SK-N-SH (cell line): Measurements from ENCODE around the gene DGKI. TPM values are rescaled to one million over a fixed set of nuclear protein-coding genes. Genes with fewer than 3 reads are reported as not detected.
A peak's percentile ranks its signal among the peaks of the same experiment; 100 is the strongest.

Source experiments
- CTCF ChIA-PET: fragments of 300-600, 350-600 bp; formaldehyde crosslinking; extraction: SDS; loops from one replicate; lab custom pipeline; 2021; lab: Yijun Ruan, JAX
- POLR2A ChIA-PET: fragments of 350-600 bp; sonication (Branson Sonifier 250); formaldehyde crosslinking; extraction: SDS; loops from one replicate; lab custom pipeline; 2020; ENCODE audit warnings: antibody characterized with exemption, inconsistent platforms; lab: Yijun Ruan, JAX
- DNase-seq: peaks from one replicate; pipeline ENCODE4 v3.0.0; 2012
- H2AFZ ChIP-seq: fragments of 200-600 bp; sonication (generic); 2 replicates; pipeline ENCODE4 v1.8.1; 2016; ENCODE audit warnings: antibody characterized with exemption, mild to moderate bottlenecking, low read depth
- H3F3A ChIP-seq: fragments of 200-600 bp; sonication (generic); replicated peaks from 2 replicates; pipeline ENCODE3; 2016; ENCODE audit warnings: antibody characterized with exemption, mild to moderate bottlenecking; ENCODE audit not compliant: insufficient read depth
- H3K27ac ChIP-seq, 2 experiments: fragments of 200-500 bp in 1 of 2; fragments of 200-600 bp in 1 of 2; sonication (Bioruptor generic) in 1 of 2; sonication (generic), shearing (Covaris generic) in 1 of 2; 2 replicates each; pipeline versions ENCODE4 v1.5.1 to v1.6.1; 2014 to 2016; ENCODE audit warnings: low read depth in 2 of 2, inconsistent platforms in 1 of 2, low read length in 1 of 2, mild to moderate bottlenecking in 1 of 2, mixed read lengths in 1 of 2
- H3K27me3 ChIP-seq: fragments of 200-600 bp; sonication (generic), shearing (Covaris generic); 2 replicates; pipeline ENCODE4 v1.6.1; 2016; ENCODE audit warnings: mixed run types; ENCODE audit not compliant: insufficient read depth
- H3K36me3 ChIP-seq, 2 experiments: fragments of 200-500 bp in 1 of 2; fragments of 200-600 bp in 1 of 2; sonication (Bioruptor generic) in 1 of 2; sonication (generic) in 1 of 2; replicated peaks in 1 of 2; 2 replicates each; pipeline versions ENCODE3 to v1.5.1; 2014 to 2016; ENCODE audit warnings: low read length in 1 of 2, mild to moderate bottlenecking in 1 of 2; ENCODE audit not compliant: insufficient read depth in 2 of 2, control insufficient read depth in 1 of 2
- H3K4me1 ChIP-seq, 2 experiments: fragments of 200-500 bp in 1 of 2; fragments of 200-600 bp in 1 of 2; sonication (Bioruptor generic) in 1 of 2; sonication (generic), shearing (Covaris generic) in 1 of 2; 2 replicates each; pipeline versions ENCODE4 v1.5.1 to v1.6.1; 2014 to 2016; ENCODE audit warnings: low read depth in 1 of 2, low read length in 1 of 2, mixed run types in 1 of 2; ENCODE audit not compliant: insufficient read depth in 2 of 2, control insufficient read depth in 1 of 2
- H3K4me2 ChIP-seq: fragments of 200-600 bp; sonication (generic), shearing (Covaris generic); 2 replicates; pipeline ENCODE4 v1.6.1; 2017; ENCODE audit warnings: mixed run types
- H3K4me3 ChIP-seq, 2 experiments: fragments of 200-500 bp in 1 of 2; fragments of 200-600 bp in 1 of 2; sonication (Bioruptor generic) in 1 of 2; sonication (generic), shearing (Covaris generic) in 1 of 2; 2 replicates each; pipeline versions ENCODE4 v1.5.1 to v1.8.1; 2014 to 2016; ENCODE audit warnings: low read depth in 2 of 2, inconsistent platforms in 1 of 2, low read length in 1 of 2, mild to moderate bottlenecking in 1 of 2, mixed read lengths in 1 of 2, moderate library complexity in 1 of 2
- H3K79me2 ChIP-seq: fragments of 200-600 bp; sonication (generic); 2 replicates; pipeline ENCODE4 v1.8.1; 2017; ENCODE audit warnings: mild to moderate bottlenecking; ENCODE audit not compliant: insufficient read depth
- H3K9ac ChIP-seq: fragments of 200-600 bp; sonication (generic); 2 replicates; pipeline ENCODE4 v1.6.1; 2017; ENCODE audit warnings: mixed run types
- H3K9me2 ChIP-seq: fragments of 200-600 bp; sonication (generic); 2 replicates; pipeline ENCODE4 v1.6.1; 2017; ENCODE audit warnings: mixed run types
- H3K9me3 ChIP-seq: fragments of 200-600 bp; sonication (generic); 2 replicates; pipeline ENCODE4 v1.6.1; 2017; ENCODE audit warnings: mixed run types, mild to moderate bottlenecking, moderate library complexity
- H4K20me1 ChIP-seq: fragments of 200-600 bp; sonication (generic); 2 replicates; pipeline ENCODE4 v1.6.1; 2017; ENCODE audit warnings: mild to moderate bottlenecking, mixed run types; ENCODE audit not compliant: insufficient read depth
- CHD2 ChIP-seq: fragments of 150-350 bp; IDR thresholded peaks from 2 replicates; pipeline ENCODE4 v1.6.1; 2018; ENCODE audit warnings: low read length; ENCODE audit not compliant: partially characterized antibody
- ELF1 ChIP-seq: IDR thresholded peaks from 2 replicates; pipeline ENCODE4 v1.4.0; 2012
- FOXM1 ChIP-seq: IDR thresholded peaks from 2 replicates; pipeline ENCODE4 v1.4.0; 2012; ENCODE audit warnings: low read depth, mild to moderate bottlenecking
- GABPA ChIP-seq: IDR thresholded peaks from 2 replicates; pipeline ENCODE4 v1.4.0; 2012; ENCODE audit warnings: low read depth, mild to moderate bottlenecking
- GATA2 ChIP-seq: sonication (generic); formaldehyde crosslinking; IDR thresholded peaks from 2 replicates; pipeline ENCODE4 v1.5.0; 2020; ENCODE audit warnings: mild to moderate bottlenecking, missing genetic modification reagents
- IRF3 ChIP-seq: fragments of 150-350 bp; IDR thresholded peaks from 2 replicates; pipeline ENCODE4 v1.6.1; 2016; ENCODE audit warnings: mild to moderate bottlenecking, low read depth, low read length
- JUND ChIP-seq: IDR thresholded peaks from 2 replicates; pipeline ENCODE4 v1.4.0; 2012
- MAX ChIP-seq: IDR thresholded peaks from 2 replicates; pipeline ENCODE4 v1.4.0; 2012; ENCODE audit warnings: low read depth
- MEF2A ChIP-seq: IDR thresholded peaks from 2 replicates; pipeline ENCODE4 v1.4.0; 2012; ENCODE audit warnings: low read depth, borderline replicate concordance
- MXI1 ChIP-seq: IDR thresholded peaks from 2 replicates; pipeline ENCODE4 v1.6.1; 2012; ENCODE audit warnings: mild to moderate bottlenecking, low read depth, low read length, improper control_type of control experiment
- RAD21 ChIP-seq: IDR thresholded peaks from 2 replicates; pipeline ENCODE4 v1.6.1; 2012; ENCODE audit warnings: mild to moderate bottlenecking, low read length
- RFX5 ChIP-seq: IDR thresholded peaks from 2 replicates; pipeline ENCODE4 v1.6.1; 2012; ENCODE audit warnings: mild to moderate bottlenecking, improper control_type of control experiment, low read length
- RXRA ChIP-seq: IDR thresholded peaks from 2 replicates; pipeline ENCODE4 v1.4.0; 2012; ENCODE audit warnings: low read depth, mild to moderate bottlenecking, borderline replicate concordance
- SIN3A ChIP-seq: IDR thresholded peaks from 2 replicates; pipeline ENCODE4 v1.6.1; 2012; ENCODE audit warnings: low read depth, mild to moderate bottlenecking, low read length, moderate library complexity, borderline replicate concordance
- TAF1 ChIP-seq: IDR thresholded peaks from 2 replicates; pipeline ENCODE4 v1.6.1; 2012; ENCODE audit warnings: low read depth, mild to moderate bottlenecking, low read length, moderate library complexity, borderline replicate concordance
- TCF12 ChIP-seq: IDR thresholded peaks from 2 replicates; pipeline ENCODE4 v1.4.0; 2012
- USF2 ChIP-seq: fragments of 150-350 bp; IDR thresholded peaks from 2 replicates; pipeline ENCODE4 v1.6.1; 2017; ENCODE audit warnings: antibody characterized with exemption, low read length, low read depth, borderline replicate concordance
- WGBS: methylation state at CpG from one replicate; pipeline ENCODE4 v1.1.6; 2017; ENCODE audit warnings: low lambda C conversion rate; 5-methylcytosine and 5-hydroxymethylcytosine counted together
- polyA plus RNA-seq, 3 experiments: library from polyadenylated mRNA; depleted of rRNA; stranded (reverse); fragments of >200 nt; gene quantifications; 2 replicates each; pipeline ENCODE4 v1.2.3, GENCODE V29; 2012

Gene DGKI
- polyA plus RNA-seq, 1 of the 3 experiments (the other 2 are of a cell fraction), result 1.3 TPM

- no peak overlapping the region for H3K4me3 ChIP-seq
- TF ChIP-seq USF2, result no peak
- TF ChIP-seq SIN3A, result no peak
- no peak for TF ChIP-seq GABPA
- no peak for TF ChIP-seq IRF3
- no peak for TF ChIP-seq RAD21
- TF ChIP-seq, all 33 proteins: peak for 0
- Histone ChIP-seq H3K27me3 (no peaks in the 10 kb centered on the region), H3K79me2 (peaks cover 11% of the 10 kb centered on the region; the same call in 1 of the 2 replicates), H3K9me2 (no peaks in the 10 kb centered on the region), H3K4me2 (no peak overlapping the region), H4K20me1 (no peaks in the 10 kb centered on the region), H3K4me1 (peaks cover 6 to 29% of the 10 kb centered on the region in 2 experiments; a peak in 3 of 4 replicates), H3K36me3 (peaks cover 43 to 50% of the 10 kb centered on the region in 2 experiments), H3K9ac (no peak overlapping the region), H3K9me3 (no peaks in the 10 kb centered on the region), H3F3A (peaks cover 38% of the 10 kb centered on the region), H3K27ac (peak overlapping the region in 1 of 2 experiments; percentile 96; a peak in 1 of 4 replicates), H2AFZ (no peak overlapping the region)
- 82% methylated on average over 2 of the region's 2 CpGs for WGBS
- ChIA-PET CTCF (interaction anchor here (14.3 kb wide), 1 partner anchor 232 kb away, joined by 131 read pairs; no protein-coding TSS in a partner anchor), POLR2A (no interaction called here)
- no peak for DNase-seq
These were observed 40.0 kb upstream of the DGKI start for GRCh38 chr7:137886746-137887145.

- H3K36me3 ChIP-seq, result peaks cover 48 to 50% of the 10 kb centered on the region in 2 experiments
- no peak overlapping the region for H3K9ac ChIP-seq
- peak overlapping the region in 1 of 2 experiments; percentile 96; a peak in 1 of 4 replicates for H3K27ac ChIP-seq
These were observed 39.5 kb upstream of the DGKI start for GRCh38 chr7:137886281-137886680.

More at GRCh38 chr7:137886281-137886680, 39.5 kb upstream of the DGKI start:
- no peak overlapping the region for H3K4me2 ChIP-seq
- H3K4me3 ChIP-seq, result no peak overlapping the region
- H3K9me2 ChIP-seq, result no peaks in the 10 kb centered on the region
- no peaks in the 10 kb centered on the region for H3K27me3 ChIP-seq
- DNase-seq, result no peak
- WGBS, result 96% methylated on average over 3 of the region's 3 CpGs
- TF ChIP-seq SIN3A (no peak), RFX5 (no peak), MXI1 (no peak), TCF12 (no peak), FOXM1 (no peak), GABPA (no peak), MAX (no peak), RAD21 (no peak), ELF1 (no peak), RXRA (no peak), IRF3 (no peak), MEF2A (no peak), GATA2 (CRISPR knock-in tag) (no peak), TAF1 (no peak), JUND (no peak), CHD2 (no peak), USF2 (no peak)
- no peaks in the 10 kb centered on the region for H3K9me3 ChIP-seq
- ChIA-PET POLR2A (no interaction called here), CTCF (interaction anchor here (14.3 kb wide), 1 partner anchor 232 kb away, joined by 131 read pairs; no protein-coding TSS in a partner anchor)
- peaks cover 8% of the 10 kb centered on the region; the same call in 1 of the 2 replicates for H3K79me2 ChIP-seq
- H4K20me1 ChIP-seq, result no peaks in the 10 kb centered on the region
- H3F3A ChIP-seq, result peaks cover 43% of the 10 kb centered on the region
- H3K4me1 ChIP-seq, result peaks cover 6 to 29% of the 10 kb centered on the region in 2 experiments; a peak in 3 of 4 replicates
- H2AFZ ChIP-seq, result no peak overlapping the region
